Neural cell (in vitro differentiated cells): Measurements from ENCODE around the gene REG1B. TPM values are rescaled to one million over a fixed set of nuclear protein-coding genes. Genes with fewer than 3 reads are reported as not detected.

ENCODE experiments used
- H2AFZ ChIP-seq: fragments of 200-600, 300-800 bp; sonication (generic), shearing (Covaris generic); 2 replicates; pipeline ENCODE4 v1.6.0; 2014; ENCODE audit warnings: low read depth, mild to moderate bottlenecking, antibody characterized with exemption, low read length, moderate library complexity
- H3F3A ChIP-seq: fragments of 200-600 bp; shearing (Covaris generic); 2 replicates; pipeline ENCODE4 v1.6.1; 2016; ENCODE audit warnings: mild to moderate bottlenecking, moderate library complexity, mixed read lengths, antibody characterized with exemption, low read length; ENCODE audit not compliant: insufficient read depth, poor library complexity, severe bottlenecking
- H3K27ac ChIP-seq: fragments of 200-600, 300-800 bp; sonication (generic), shearing (Covaris generic); 2 replicates; pipeline ENCODE4 v1.5.1; 2014; ENCODE audit warnings: mild to moderate bottlenecking, low read length, moderate library complexity
- H3K27me3 ChIP-seq: fragments of 300-800, 200-600 bp; sonication (generic), shearing (Covaris generic); 2 replicates; pipeline ENCODE4 v1.6.0; 2014; ENCODE audit warnings: mild to moderate bottlenecking, low read depth, low read length, moderate library complexity; ENCODE audit not compliant: insufficient read depth
- H3K36me3 ChIP-seq: fragments of 300-800, 200-600 bp; sonication (generic), shearing (Covaris generic); 2 replicates; pipeline ENCODE4 v1.5.1; 2014; ENCODE audit warnings: mild to moderate bottlenecking, antibody characterized with exemption, low read length, moderate library complexity; ENCODE audit not compliant: insufficient read depth
- H3K4me2 ChIP-seq: fragments of 300-800, 200-600 bp; sonication (generic), shearing (Covaris generic); 2 replicates; pipeline ENCODE4 v1.6.0; 2014; ENCODE audit warnings: mild to moderate bottlenecking, low read length
- H3K4me3 ChIP-seq: fragments of 300-800, 200-600 bp; sonication (generic), shearing (Covaris generic); 2 replicates; pipeline ENCODE4 v1.5.1; 2014; ENCODE audit warnings: mild to moderate bottlenecking, low read length, moderate library complexity
- H3K79me2 ChIP-seq: fragments of 200-600 bp; shearing (Covaris generic); replicated peaks from 2 replicates; pipeline ENCODE4 v1.6.0; 2014; ENCODE audit warnings: mild to moderate bottlenecking, low read length, moderate library complexity; ENCODE audit not compliant: insufficient read depth
- H3K9ac ChIP-seq: fragments of 300-800, 200-600 bp; sonication (generic), shearing (Covaris generic); 2 replicates; pipeline ENCODE4 v1.6.1; 2016; ENCODE audit warnings: mild to moderate bottlenecking, low read length, mixed read lengths
- H3K9me2 ChIP-seq: fragments of 200-600 bp; shearing (Covaris generic); 2 replicates; pipeline ENCODE4 v1.6.1; 2016; ENCODE audit warnings: mild to moderate bottlenecking, low read length, mixed read lengths; ENCODE audit not compliant: insufficient read depth
- H3K9me3 ChIP-seq: fragments of 200-600, 300-800 bp; sonication (generic), shearing (Covaris generic); 2 replicates; pipeline ENCODE4 v1.6.1; 2016; ENCODE audit warnings: mild to moderate bottlenecking, mixed run types, low read length, moderate library complexity, mixed read lengths
- H4K20me1 ChIP-seq: fragments of 200-600 bp; shearing (Covaris generic); 2 replicates; pipeline ENCODE4 v1.6.1; 2016; ENCODE audit warnings: mild to moderate bottlenecking, mixed run types; ENCODE audit not compliant: insufficient read depth
- EP300 ChIP-seq: fragments of 450-650 bp; conservative IDR thresholded peaks from 2 replicates; pipeline ENCODE4 v1.6.1; 2014; ENCODE audit warnings: antibody characterized with exemption, mild to moderate bottlenecking, moderate library complexity; ENCODE audit not compliant: poor library complexity, severe bottlenecking
- EZH2 ChIP-seq: fragments of 200-600, 300-800 bp; shearing (Covaris generic), sonication (generic); IDR thresholded peaks from 2 replicates; pipeline ENCODE4 v1.6.1; 2014; ENCODE audit warnings: antibody characterized with exemption, low read length, borderline replicate concordance, mild to moderate bottlenecking; ENCODE audit not compliant: insufficient read depth, poor library complexity, severe bottlenecking
- MXI1 ChIP-seq: fragments of 450-650 bp; conservative IDR thresholded peaks from 2 replicates; pipeline ENCODE4 v1.6.1; 2014; ENCODE audit warnings: antibody characterized with exemption, mild to moderate bottlenecking; ENCODE audit not compliant: poor library complexity, severe bottlenecking
- POLR2AphosphoS5 ChIP-seq: IDR thresholded peaks from 2 replicates; pipeline ENCODE4 v1.6.1; 2012
- RAD21 ChIP-seq: fragments of 450-650 bp; conservative IDR thresholded peaks from 2 replicates; pipeline ENCODE4 v1.6.1; 2014; ENCODE audit warnings: antibody characterized with exemption, mild to moderate bottlenecking, moderate library complexity
- SMC3 ChIP-seq: fragments of 450-650 bp; conservative IDR thresholded peaks from 2 replicates; pipeline ENCODE4 v1.6.1; 2014; ENCODE audit warnings: antibody characterized with exemption, mild to moderate bottlenecking, moderate library complexity; ENCODE audit not compliant: poor library complexity
- TAF1 ChIP-seq: IDR thresholded peaks from 2 replicates; pipeline ENCODE4 v1.6.1; 2012; ENCODE audit warnings: low read depth
- polyA plus RNA-seq: library from polyadenylated mRNA; depleted of rRNA; stranded (reverse); fragments of >200 nt; gene quantifications from 2 replicates; pipeline ENCODE4 v1.2.3, GENCODE V29; 2014
- TF ChIP-seq, protein P1 (sequence below): fragments of 450-650 bp; IDR thresholded peaks from 2 replicates; pipeline ENCODE4 v1.5.1; 2014; ENCODE audit warnings: antibody characterized with exemption, mild to moderate bottlenecking, moderate library complexity; ENCODE audit not compliant: poor library complexity, severe bottlenecking
- TF ChIP-seq, protein P2 (sequence below): IDR thresholded peaks from 2 replicates; pipeline ENCODE4 v1.6.1; 2012; ENCODE audit warnings: borderline replicate concordance

Gene REG1B
- polyA plus RNA-seq, 1 donor from 2014 or later = not detected

DNA sequence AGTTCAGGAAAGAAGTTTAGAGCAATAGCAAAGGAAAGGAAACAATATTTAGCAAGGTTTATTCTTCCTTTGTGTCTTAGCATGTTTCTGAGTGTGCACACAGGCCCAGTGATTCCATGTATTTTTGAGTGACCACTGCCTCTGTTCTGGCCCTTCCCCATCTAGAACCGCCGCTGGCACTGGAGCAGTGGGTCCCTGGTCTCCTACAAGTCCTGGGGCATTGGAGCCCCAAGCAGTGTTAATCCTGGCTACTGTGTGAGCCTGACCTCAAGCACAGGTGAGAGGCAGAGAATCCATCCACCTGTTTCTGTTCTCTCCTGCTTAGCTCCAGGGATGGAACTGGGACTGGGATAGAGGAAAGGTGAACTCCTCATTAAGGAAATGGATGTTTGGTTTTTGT lies 34.9 kb upstream of the REG1B start:
- Histone ChIP-seq H3K36me3 (no peaks in the 10 kb centered on the region), H3K9me3 (no peaks in the 10 kb centered on the region), H3K4me3 (no peak overlapping the region), H3K79me2 (no peaks in the 10 kb centered on the region), H3K9me2 (no peaks in the 10 kb centered on the region), H3F3A (no peaks in the 10 kb centered on the region), H2AFZ (no peak overlapping the region), H3K9ac (no peak overlapping the region), H3K27ac (no peak overlapping the region), H4K20me1 (no peaks in the 10 kb centered on the region), H3K27me3 (no peaks in the 10 kb centered on the region), H3K4me2 (no peak overlapping the region)
- no peak for TF ChIP-seq EZH2
- TF ChIP-seq TAF1 = no peak
- TF ChIP-seq POLR2AphosphoS5 = no peak
- TF ChIP-seq, protein P1, sequence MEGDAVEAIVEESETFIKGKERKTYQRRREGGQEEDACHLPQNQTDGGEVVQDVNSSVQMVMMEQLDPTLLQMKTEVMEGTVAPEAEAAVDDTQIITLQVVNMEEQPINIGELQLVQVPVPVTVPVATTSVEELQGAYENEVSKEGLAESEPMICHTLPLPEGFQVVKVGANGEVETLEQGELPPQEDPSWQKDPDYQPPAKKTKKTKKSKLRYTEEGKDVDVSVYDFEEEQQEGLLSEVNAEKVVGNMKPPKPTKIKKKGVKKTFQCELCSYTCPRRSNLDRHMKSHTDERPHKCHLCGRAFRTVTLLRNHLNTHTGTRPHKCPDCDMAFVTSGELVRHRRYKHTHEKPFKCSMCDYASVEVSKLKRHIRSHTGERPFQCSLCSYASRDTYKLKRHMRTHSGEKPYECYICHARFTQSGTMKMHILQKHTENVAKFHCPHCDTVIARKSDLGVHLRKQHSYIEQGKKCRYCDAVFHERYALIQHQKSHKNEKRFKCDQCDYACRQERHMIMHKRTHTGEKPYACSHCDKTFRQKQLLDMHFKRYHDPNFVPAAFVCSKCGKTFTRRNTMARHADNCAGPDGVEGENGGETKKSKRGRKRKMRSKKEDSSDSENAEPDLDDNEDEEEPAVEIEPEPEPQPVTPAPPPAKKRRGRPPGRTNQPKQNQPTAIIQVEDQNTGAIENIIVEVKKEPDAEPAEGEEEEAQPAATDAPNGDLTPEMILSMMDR = no peak
- no peak for TF ChIP-seq RAD21
- TF ChIP-seq EP300 = no peak
- TF ChIP-seq, protein P2, sequence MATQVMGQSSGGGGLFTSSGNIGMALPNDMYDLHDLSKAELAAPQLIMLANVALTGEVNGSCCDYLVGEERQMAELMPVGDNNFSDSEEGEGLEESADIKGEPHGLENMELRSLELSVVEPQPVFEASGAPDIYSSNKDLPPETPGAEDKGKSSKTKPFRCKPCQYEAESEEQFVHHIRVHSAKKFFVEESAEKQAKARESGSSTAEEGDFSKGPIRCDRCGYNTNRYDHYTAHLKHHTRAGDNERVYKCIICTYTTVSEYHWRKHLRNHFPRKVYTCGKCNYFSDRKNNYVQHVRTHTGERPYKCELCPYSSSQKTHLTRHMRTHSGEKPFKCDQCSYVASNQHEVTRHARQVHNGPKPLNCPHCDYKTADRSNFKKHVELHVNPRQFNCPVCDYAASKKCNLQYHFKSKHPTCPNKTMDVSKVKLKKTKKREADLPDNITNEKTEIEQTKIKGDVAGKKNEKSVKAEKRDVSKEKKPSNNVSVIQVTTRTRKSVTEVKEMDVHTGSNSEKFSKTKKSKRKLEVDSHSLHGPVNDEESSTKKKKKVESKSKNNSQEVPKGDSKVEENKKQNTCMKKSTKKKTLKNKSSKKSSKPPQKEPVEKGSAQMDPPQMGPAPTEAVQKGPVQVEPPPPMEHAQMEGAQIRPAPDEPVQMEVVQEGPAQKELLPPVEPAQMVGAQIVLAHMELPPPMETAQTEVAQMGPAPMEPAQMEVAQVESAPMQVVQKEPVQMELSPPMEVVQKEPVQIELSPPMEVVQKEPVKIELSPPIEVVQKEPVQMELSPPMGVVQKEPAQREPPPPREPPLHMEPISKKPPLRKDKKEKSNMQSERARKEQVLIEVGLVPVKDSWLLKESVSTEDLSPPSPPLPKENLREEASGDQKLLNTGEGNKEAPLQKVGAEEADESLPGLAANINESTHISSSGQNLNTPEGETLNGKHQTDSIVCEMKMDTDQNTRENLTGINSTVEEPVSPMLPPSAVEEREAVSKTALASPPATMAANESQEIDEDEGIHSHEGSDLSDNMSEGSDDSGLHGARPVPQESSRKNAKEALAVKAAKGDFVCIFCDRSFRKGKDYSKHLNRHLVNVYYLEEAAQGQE = no peak
- TF ChIP-seq SMC3 = no peak
- no peak for TF ChIP-seq MXI1

DNA sequence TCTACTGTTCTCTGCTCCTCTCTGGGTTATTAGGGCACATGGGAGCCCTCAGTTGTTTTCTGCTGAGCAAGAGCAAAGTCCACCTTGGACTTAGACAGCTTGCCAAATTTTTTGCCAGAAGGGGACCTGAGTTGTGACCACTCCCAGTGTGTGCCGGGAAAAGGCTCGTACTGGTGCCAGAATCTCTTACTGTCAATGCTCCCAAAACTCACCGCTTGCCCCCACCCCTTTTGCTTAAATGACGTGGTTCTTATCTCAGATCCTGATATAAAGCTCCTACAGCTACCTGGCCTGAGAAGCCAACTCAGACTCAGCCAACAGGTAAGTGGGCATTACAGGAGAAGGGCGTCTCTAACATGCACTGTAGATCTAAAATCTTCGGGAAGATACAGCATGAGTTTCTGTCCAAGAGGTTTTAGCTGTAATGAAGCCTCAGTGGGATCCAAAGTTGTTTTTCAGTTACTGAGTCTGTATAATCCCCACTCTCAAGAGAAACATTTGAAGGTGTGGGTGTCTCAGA lies 32.5 kb upstream of the REG1B start, which contains the start of gene REG1A:
REG1A (plus strand) TSS at position 295 of the 520 bp plus-strand sequence. CDS start 374 bp downstream, outside the sequence.
- H3K36me3 ChIP-seq = no peaks in the 10 kb centered on the region
- no peaks in the 10 kb centered on the region for H3K9me2 ChIP-seq
- no peaks in the 10 kb centered on the region for H3F3A ChIP-seq
- no peaks in the 10 kb centered on the region for H3K79me2 ChIP-seq
- H3K4me2 ChIP-seq = no peak within 1 kb of the TSS
- H3K27ac ChIP-seq = no peak within 1 kb of the TSS
- H2AFZ ChIP-seq = no peak within 1 kb of the TSS
- no peak within 1 kb of the TSS for H3K4me3 ChIP-seq
- H3K9ac ChIP-seq = no peak within 1 kb of the TSS
- TF ChIP-seq, protein P1 = no peak
- TF ChIP-seq POLR2AphosphoS5 (no peak), RAD21 (no peak), EZH2 (no peak), TAF1 (no peak), EP300 (no peak), MXI1 (no peak), SMC3 (no peak)
- TF ChIP-seq, protein P2 = no peak
- no peaks in the 10 kb centered on the region for H3K9me3 ChIP-seq
- H3K27me3 ChIP-seq = no peaks in the 10 kb centered on the region
- no peaks in the 10 kb centered on the region for H4K20me1 ChIP-seq
